ENCODE data around the gene TIMM23B.
"Not testable (repeated sequence)": the region's sequence is repeated elsewhere in the genome, so short reads cannot be mapped to it uniquely, and the experiment has no call there.

TIMM23B gene

DNA sequence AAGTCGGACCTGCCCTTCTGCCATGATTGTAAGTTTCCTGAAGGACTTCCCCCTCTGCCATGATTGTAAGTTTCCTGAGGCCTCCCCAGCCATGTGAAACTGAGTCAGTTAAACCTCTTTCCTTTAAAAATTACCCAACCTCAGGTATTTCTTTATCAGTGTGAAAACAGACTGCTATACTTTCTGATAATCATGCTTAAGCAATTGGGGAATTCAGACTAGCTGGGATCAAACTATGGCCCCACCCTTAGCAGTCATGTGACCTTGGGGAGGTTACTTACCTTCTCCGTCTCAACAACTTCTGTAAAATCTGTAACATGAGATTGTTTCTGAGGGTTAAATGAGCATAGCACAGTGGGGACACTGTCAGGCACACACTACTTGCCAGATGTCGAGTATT, 45.4 kb downstream of the TIMM23B start:
- not testable (repeated sequence) for FAIRE-seq

DNA sequence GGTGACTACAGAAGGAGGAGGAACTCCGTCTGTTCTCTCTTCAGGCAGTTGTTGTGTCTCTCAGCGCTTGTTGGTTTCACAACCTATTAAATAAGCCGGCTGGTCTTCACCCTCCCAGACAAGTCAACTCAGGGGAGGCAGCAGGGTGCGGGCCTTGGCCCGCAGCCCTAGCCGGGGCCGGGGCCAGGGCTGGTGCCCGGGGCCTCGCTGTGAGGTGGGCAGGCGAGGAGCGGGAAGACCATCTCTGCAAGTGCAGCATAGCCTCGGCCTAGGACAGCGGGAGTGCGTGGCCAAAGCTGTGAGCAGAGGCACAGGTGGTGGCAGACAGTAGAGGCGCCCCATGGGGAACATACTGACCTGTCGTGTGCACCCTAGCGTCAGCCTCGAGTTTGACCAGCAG, 46.5 kb downstream of the TIMM23B start, which contains the start of gene AGAP6:
AGAP6 (plus strand) TSS at position 31 of the 400 bp plus-strand sequence; CDS start at position 341, 310 bp downstream.
- FAIRE-seq = not testable (repeated sequence)

DNA sequence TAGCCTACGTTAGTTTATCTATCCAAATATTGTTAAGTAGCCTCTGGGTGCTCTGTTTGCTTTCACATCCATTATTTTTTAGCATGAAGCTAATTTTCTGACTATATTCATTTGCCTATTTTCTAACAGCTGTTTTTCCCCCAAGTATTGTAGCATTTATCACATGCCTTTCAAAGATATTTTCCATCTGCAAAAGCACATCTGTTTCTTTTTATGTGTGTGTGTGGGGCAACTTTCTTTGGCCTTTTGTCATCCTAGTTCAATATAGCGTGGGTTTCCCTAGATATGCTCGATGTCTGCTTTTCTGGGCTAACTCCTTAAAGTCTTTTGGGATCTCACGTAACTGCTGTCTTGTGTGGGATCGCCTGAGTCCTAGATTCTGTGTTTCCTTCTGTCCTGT, 53.5 kb downstream of the TIMM23B start:
- not testable (repeated sequence) for FAIRE-seq

DNA sequence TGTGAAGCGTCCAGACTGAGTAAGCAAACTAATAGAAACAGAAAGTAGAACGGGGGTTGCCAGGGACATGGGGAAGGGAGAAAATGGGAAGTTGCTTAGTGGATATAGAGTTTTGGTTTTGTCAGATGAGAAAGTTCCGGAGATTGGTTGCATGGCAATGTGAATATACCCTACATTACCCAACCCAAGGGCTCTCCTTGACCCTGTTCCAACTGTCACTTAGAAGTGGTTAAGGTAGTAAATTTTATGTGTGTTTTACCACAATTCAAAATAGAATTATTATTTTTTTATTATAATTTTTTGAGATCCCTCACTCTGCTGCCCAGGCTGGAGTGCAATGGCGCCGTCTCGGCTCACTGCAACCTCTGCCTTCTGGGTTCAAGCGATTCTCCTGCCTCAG, 72.2 kb downstream of the TIMM23B start:
- not testable (repeated sequence) for FAIRE-seq

DNA sequence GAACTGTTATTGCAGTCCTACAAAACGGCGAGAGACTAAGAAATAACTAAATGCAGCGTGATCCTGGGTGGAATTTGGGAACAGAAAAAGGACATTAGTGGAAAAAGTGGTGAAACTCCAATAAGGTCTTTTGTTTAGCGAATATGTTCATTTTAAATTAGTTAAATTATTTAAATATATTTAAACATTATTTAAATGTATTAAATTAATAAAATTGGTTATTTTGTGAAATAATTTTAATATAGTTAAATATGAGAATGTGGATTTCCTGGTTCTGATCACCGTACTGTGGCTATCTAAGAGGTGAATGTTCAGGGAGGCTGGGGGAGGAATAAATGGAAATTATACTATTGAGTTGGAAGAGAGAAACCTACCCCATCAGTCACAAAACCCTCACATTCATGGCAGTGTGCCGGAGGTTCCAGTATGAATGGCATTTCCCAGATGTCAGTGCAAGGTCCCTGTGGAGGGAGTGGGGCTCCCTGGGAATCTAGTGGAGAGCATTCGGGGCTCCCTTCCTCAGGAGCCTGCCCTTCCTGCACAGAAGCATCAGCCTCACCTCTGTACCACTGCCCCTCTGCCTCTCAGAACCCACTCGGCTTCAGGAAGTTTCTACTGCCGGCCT, 73.9 kb downstream of the TIMM23B start:
- FAIRE-seq = not testable (repeated sequence)

DNA sequence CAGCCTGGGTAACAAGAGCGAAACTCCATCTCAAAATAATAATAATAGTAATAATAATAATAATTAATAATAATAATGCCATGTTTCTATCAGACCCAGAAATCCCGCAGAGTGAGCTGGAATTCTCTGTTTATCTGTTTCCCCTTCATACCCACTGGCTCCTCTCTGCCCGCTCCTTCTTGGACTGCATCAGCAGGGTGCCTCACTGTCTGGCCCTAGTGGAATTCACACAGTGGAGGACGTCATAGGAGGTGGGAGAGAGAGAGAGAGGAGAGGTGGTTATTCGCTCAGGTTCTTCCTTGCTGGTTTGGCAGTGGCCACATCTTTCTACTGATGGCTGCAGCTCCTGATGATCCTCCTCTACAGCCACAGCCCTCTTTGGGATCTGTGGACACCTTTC, 75.1 kb downstream of the TIMM23B start:
- FAIRE-seq = not testable (repeated sequence)

DNA sequence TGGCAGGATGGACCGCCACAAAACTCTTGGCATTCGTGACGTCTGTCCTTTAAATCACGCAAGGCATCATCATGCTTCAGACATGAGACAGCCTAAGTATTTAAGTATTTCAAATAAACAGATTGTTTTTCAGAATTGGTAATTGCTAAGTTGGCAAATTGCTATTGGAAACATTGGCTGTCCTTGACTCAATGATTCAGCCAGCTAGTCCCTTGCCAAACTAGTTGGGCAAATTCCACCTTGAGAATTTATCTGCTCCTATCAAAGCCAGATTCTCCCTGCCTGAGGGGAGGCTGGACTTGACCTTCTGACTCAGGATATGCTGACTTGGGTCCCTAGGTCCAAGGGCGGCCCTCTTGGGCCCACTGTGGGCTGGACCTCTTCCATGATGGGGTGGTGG, 75.8 kb downstream of the TIMM23B start:
- FAIRE-seq = not testable (repeated sequence)

DNA sequence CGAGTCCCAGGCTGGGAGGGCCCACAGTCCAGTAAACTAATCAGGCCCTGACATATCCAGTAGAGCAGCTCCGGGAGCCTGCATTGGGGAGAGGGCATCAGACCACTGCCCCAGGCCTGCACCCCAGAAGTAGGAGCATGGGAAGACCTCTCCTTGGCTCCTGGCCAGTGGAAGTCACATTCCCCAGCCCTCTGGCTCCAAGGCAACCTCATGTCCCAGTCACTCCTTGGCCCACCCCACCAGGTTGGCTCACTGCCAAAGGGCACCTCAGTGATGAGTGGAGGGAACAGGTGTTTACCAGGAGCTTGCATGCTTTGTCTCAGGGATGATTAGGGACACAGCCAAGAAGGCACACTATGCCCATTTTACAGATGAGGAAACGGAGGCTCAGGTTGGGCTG, 77.4 kb downstream of the TIMM23B start:
- FAIRE-seq = not testable (repeated sequence)

DNA sequence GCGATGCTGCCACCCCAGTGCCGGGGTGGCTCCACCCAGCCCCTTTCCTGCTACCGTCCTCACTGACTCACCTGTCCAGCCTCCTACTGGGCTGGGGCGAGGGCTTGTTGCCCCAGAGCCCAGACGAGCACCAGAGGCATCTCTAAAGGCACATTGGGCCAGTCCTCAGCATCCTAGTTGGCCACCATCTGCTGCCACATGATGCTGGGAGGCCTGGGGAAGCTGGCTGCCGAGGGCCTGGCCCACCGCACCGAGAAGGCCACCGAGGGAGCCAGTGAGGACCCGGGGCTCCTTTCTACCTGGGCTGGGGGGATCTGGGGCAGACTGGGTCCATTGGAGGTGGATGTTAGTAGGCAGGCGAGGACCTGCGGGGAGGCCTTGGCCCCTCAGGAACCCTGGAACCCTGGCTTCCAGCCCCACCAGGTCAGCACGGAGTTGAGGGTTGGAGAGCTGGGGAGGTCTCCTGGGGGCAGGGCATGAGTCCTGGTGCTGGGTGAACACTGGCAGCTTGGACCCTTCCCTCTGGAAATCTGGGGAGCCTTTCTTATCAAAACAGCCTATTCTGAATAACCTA, 78.7 kb downstream of the TIMM23B start:
- FAIRE-seq = not testable (repeated sequence)

DNA sequence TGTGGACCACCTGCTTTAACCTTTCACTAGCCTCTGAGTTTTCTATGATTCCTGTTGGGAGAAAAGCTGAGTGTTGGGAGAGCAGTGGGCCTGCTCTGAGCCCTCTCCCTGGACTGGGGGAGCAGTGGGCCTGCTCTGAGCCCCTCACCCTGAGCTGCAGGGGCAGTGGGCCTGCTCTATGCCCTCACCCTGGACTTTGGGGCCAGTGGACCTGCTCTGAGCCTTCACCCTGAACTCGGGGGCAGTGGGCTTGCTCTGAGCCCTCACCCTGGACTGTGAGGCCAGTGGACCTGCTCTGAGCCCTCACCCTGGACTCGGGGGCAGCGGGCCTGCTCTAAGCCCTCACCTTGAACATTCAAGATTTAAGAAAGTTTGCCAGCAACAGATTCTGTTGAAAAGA, 79.8 kb downstream of the TIMM23B start:
- no peak for FAIRE-seq
